ENCODE data around the gene RFX3. TPM values are rescaled to one million over a fixed set of nuclear protein-coding genes. Genes with fewer than 3 reads are reported as not detected.

Gene RFX3
- total RNA-seq, 1 experiment from 2014 or later: 8.4 TPM

GRCh38 chr9:3508521-3509291, 17.1 kb downstream of the RFX3 start:
- no TSS peak for BruUV-seq (replicated peaks)

GRCh38 chr9:3508078-3508431, 17.7 kb downstream of the RFX3 start:
- Histone ChIP-seq H3K27me3 (ENCODE audit: insufficient read depth, low read depth) (no peaks in the 10 kb centered on the region), H3F3A (ENCODE audit: insufficient read depth, low read depth) (no peaks in the 10 kb centered on the region), H3K9me2 (ENCODE audit: insufficient read depth) (no peaks in the 10 kb centered on the region), H4K20me1 (ENCODE audit: insufficient read depth) (no peaks in the 10 kb centered on the region), H3K4me1 (replicated peaks; ENCODE audit: insufficient read depth) (no peaks in the 10 kb centered on the region), H2AFZ (0 out of 2 replicates have a peak overlapping the region, but pooled peaks have one; percentile 25), H3K9me3 (ENCODE audit: insufficient read depth, low read depth) (no peaks in the 10 kb centered on the region), H3K4me3 (no peak overlapping the region), H3K4me2 (no peak overlapping the region), H3K27ac (peak overlapping the region; percentile 27; the same call in 1 of the 2 replicates), H3K79me2 (ENCODE audit: low read depth) (no peaks in the 10 kb centered on the region), H3K36me3 (ENCODE audit: low read depth) (no peaks in the 10 kb centered on the region)
- no peak for DNase-seq
- no TSS peak for BruUV-seq (replicated peaks)
- intact Hi-C loops (cut with micrococcal nuclease; ENCODE audit: unreplicated experiment): no loop called here
- TF ChIP-seq EZH2 (IDR thresholded peaks at IDR 0.05; ENCODE audit: low read depth) (no peak), CTCF (conservative IDR thresholded peaks at IDR 0.05) (no peak)
- ChIA-PET POLR2A (ENCODE audit: unreplicated experiment) (no interaction called here), CTCF (no interaction called here)

More at GRCh38 chr9:3508521-3509291, 17.1 kb downstream of the RFX3 start:
- DNase-seq: no peak
- no peaks in the 10 kb centered on the region for H3K27me3 ChIP-seq (ENCODE audit: insufficient read depth, low read depth)
- no peaks in the 10 kb centered on the region for H4K20me1 ChIP-seq (ENCODE audit: insufficient read depth)
- intact Hi-C loops (cut with micrococcal nuclease; ENCODE audit: unreplicated experiment): no loop called here
- no peaks in the 10 kb centered on the region for H3K79me2 ChIP-seq (ENCODE audit: low read depth)
- no peaks in the 10 kb centered on the region for H3K36me3 ChIP-seq (ENCODE audit: low read depth)
- H3K27ac ChIP-seq: peak overlapping the region; percentile 27; the same call in 1 of the 2 replicates
- no peaks in the 10 kb centered on the region for H3F3A ChIP-seq (ENCODE audit: insufficient read depth, low read depth)
- H3K4me3 ChIP-seq: no peak overlapping the region
- no peak overlapping the region for H3K4me2 ChIP-seq
- no peaks in the 10 kb centered on the region for H3K4me1 ChIP-seq (replicated peaks; ENCODE audit: insufficient read depth)
- H2AFZ ChIP-seq: peak overlapping the region; percentile 25; the same call in 1 of the 2 replicates
- ChIA-PET POLR2A (ENCODE audit: unreplicated experiment) (no interaction called here), CTCF (no interaction called here)
- TF ChIP-seq CTCF (conservative IDR thresholded peaks at IDR 0.05) (no peak), EZH2 (IDR thresholded peaks at IDR 0.05; ENCODE audit: low read depth) (no peak)
- no peaks in the 10 kb centered on the region for H3K9me2 ChIP-seq (ENCODE audit: insufficient read depth)
- no peaks in the 10 kb centered on the region for H3K9me3 ChIP-seq (ENCODE audit: insufficient read depth, low read depth)

- no peaks in the 10 kb centered on the region for H4K20me1 ChIP-seq (ENCODE audit: insufficient read depth)
- H3K4me2 ChIP-seq: no peak overlapping the region
- H3K79me2 ChIP-seq (ENCODE audit: low read depth): no peaks in the 10 kb centered on the region
- H3K4me3 ChIP-seq: no peak overlapping the region
- TF ChIP-seq EZH2 (IDR thresholded peaks at IDR 0.05; ENCODE audit: low read depth): no peak
- no peak for TF ChIP-seq CTCF (conservative IDR thresholded peaks at IDR 0.05)
- H3K9me2 ChIP-seq (ENCODE audit: insufficient read depth): no peaks in the 10 kb centered on the region
- CTCF ChIA-PET: no interaction called here
- H3K27ac ChIP-seq: no peak overlapping the region
- H3F3A ChIP-seq (ENCODE audit: insufficient read depth, low read depth): no peaks in the 10 kb centered on the region
- DNase-seq: no peak
- no peaks in the 10 kb centered on the region for H3K4me1 ChIP-seq (replicated peaks; ENCODE audit: insufficient read depth)
- H2AFZ ChIP-seq: no peak overlapping the region
- POLR2A ChIA-PET (ENCODE audit: unreplicated experiment): no interaction called here
- no TSS peak for BruUV-seq (replicated peaks)
- intact Hi-C loops (cut with micrococcal nuclease; ENCODE audit: unreplicated experiment): no loop called here
- no peaks in the 10 kb centered on the region for H3K9me3 ChIP-seq (ENCODE audit: insufficient read depth, low read depth)
- no peaks in the 10 kb centered on the region for H3K27me3 ChIP-seq (ENCODE audit: insufficient read depth, low read depth)
- H3K36me3 ChIP-seq (ENCODE audit: low read depth): no peaks in the 10 kb centered on the region
Observed at GRCh38 chr9:3507395-3508077, 18.3 kb downstream of the RFX3 start.

Data from PC-9 (cell line).